HG02759 (cell line): Measurements from ENCODE around the gene CEP78.
A peak's percentile ranks its signal among the peaks of the same experiment; 100 is the strongest.
"Not testable (repeated sequence)": the region's sequence is repeated elsewhere in the genome, so short reads cannot be mapped to it uniquely, and the experiment has no call there.

Source experiments
- ATAC-seq: cut with Tn5 transposase; IDR thresholded peaks from one replicate; pipeline ENCODE4 v1.9.1; 2021; ENCODE audit warnings: mild to moderate bottlenecking, moderate library complexity; ENCODE audit not compliant: unreplicated experiment

CEP78 gene

GRCh38 chr9:78232471-78232870 lies 3.4 kb upstream of the CEP78 start:
- not testable (repeated sequence) for ATAC-seq

GRCh38 chr9:78234810-78235209 lies 1.1 kb upstream of the CEP78 start:
- no peak for ATAC-seq

- ATAC-seq = no peak
These were observed 566 bp upstream of the CEP78 start for GRCh38 chr9:78235256-78235761.

GRCh38 chr9:78236551-78236910 lies 656 bp downstream of the CEP78 start:
- ATAC-seq = peak; percentile 15

- ATAC-seq = no peak
These were observed 2.5 kb downstream of the CEP78 start for GRCh38 chr9:78238046-78239038.

- ATAC-seq = no peak
These were observed 3.6 kb downstream of the CEP78 start for GRCh38 chr9:78239506-78239905.

GRCh38 chr9:78242041-78242440 lies 6.2 kb downstream of the CEP78 start:
- no peak for ATAC-seq

GRCh38 chr9:78243130-78243529 lies 7.3 kb downstream of the CEP78 start:
- ATAC-seq = no peak

- no peak for ATAC-seq
These were observed 9.5 kb downstream of the CEP78 start for GRCh38 chr9:78245401-78245800.

- no peak for ATAC-seq
These were observed 12.8 kb downstream of the CEP78 start for GRCh38 chr9:78248635-78249034.

- ATAC-seq = no peak
These were observed 13.7 kb downstream of the CEP78 start for GRCh38 chr9:78249542-78249941.

- ATAC-seq = no peak
These were observed 16.7 kb downstream of the CEP78 start for GRCh38 chr9:78252616-78253015.

- ATAC-seq = no peak
These were observed 17.4 kb downstream of the CEP78 start for GRCh38 chr9:78253285-78253684.

- peak; percentile 64 for ATAC-seq
These were observed 25.6 kb downstream of the CEP78 start for GRCh38 chr9:78261403-78262001.

- ATAC-seq = no peak
These were observed 26.8 kb downstream of the CEP78 start for GRCh38 chr9:78262655-78263054.

- no peak for ATAC-seq
These were observed 32.0 kb downstream of the CEP78 start for GRCh38 chr9:78267889-78268288.

GRCh38 chr9:78269784-78270183 lies 33.9 kb downstream of the CEP78 start:
- ATAC-seq = no peak

- ATAC-seq = no peak
These were observed 36.4 kb downstream of the CEP78 start for GRCh38 chr9:78272307-78272706.

GRCh38 chr9:78273761-78274160 lies 37.9 kb downstream of the CEP78 start:
- no peak for ATAC-seq

- ATAC-seq = no peak
These were observed 42.4 kb downstream of the CEP78 start for GRCh38 chr9:78278177-78278777.

GRCh38 chr9:78278801-78279200 lies 42.9 kb downstream of the CEP78 start:
- ATAC-seq = no peak
